B cell (primary cell): ENCODE results near the gene HIPK2. TPM values are rescaled to one million over a fixed set of nuclear protein-coding genes. Genes with fewer than 3 reads are reported as not detected.

Source experiments
- ATAC-seq: fragments of 200-7000 bp; cut with Tn5 transposase; one replicate; pipeline ENCODE4 v1.10.0; 2021; ENCODE audit warnings: low read depth, mild to moderate bottlenecking, moderate number of reproducible peaks, moderate library complexity
- CTCF ChIA-PET: fragments of 350-600 bp; sonication (Branson Sonifier 250); formaldehyde crosslinking; loops from one replicate; lab custom pipeline; 2021; ENCODE audit warnings: antibody characterized with exemption, inconsistent platforms; lab: Charles Lee
- POLR2A ChIA-PET: fragments of 350-600 bp; sonication (Branson Sonifier 250); formaldehyde crosslinking; loops from one replicate; lab custom pipeline; 2021; ENCODE audit warnings: antibody characterized with exemption; lab: Charles Lee
- DNase-seq: peaks from one replicate; pipeline ENCODE4 v3.0.0; 2013
- H2AFZ ChIP-seq: 2 replicates; pipeline ENCODE4 v1.6.1; 2012; ENCODE audit warnings: mild to moderate bottlenecking, low read depth, low read length; ENCODE audit not compliant: insufficient read depth, poor library complexity, severe bottlenecking
- H3K27ac ChIP-seq, 2 donors: 1 replicate in 1 of 2; 2 replicates in 1 of 2; pipeline ENCODE4 v1.5.1; 2012 to 2013; ENCODE audit warnings: low read length in 2 of 2, mild to moderate bottlenecking in 2 of 2, moderate library complexity in 1 of 2
- H3K27me3 ChIP-seq, 4 experiments: fragments of 200-600 bp in 1 of 4; sonication (generic) in 1 of 4; replicated peaks in 1 of 4; 1 replicate in 2 of 4; 2 replicates in 2 of 4; pipeline versions ENCODE4 v1.6.1 to v1.7.0; 2013 to 2016; ENCODE audit warnings: low read length in 3 of 4, mild to moderate bottlenecking in 2 of 4, mixed read lengths in 1 of 4, moderate library complexity in 1 of 4; ENCODE audit not compliant: insufficient read depth in 4 of 4, control insufficient read depth in 3 of 4; ENCODE audit errors: control extremely low read depth in 1 of 4
- H3K36me3 ChIP-seq, 2 experiments: replicated peaks in 1 of 2; 1 replicate in 1 of 2; 2 replicates in 1 of 2; pipeline versions ENCODE4 v1.6.1 to v1.7.1; 2013; ENCODE audit warnings: low read length in 1 of 2; ENCODE audit not compliant: insufficient read depth in 2 of 2, control insufficient read depth in 1 of 2; ENCODE audit errors: control extremely low read depth in 1 of 2, extremely low read depth in 1 of 2
- H3K4me1 ChIP-seq, 2 donors: fragments of 200-600 bp in 1 of 2; sonication (generic) in 1 of 2; 1 replicate in 1 of 2; 2 replicates in 1 of 2; pipeline versions ENCODE4 v1.5.1 to v1.6.1; 2013 to 2017; ENCODE audit warnings: low read length in 2 of 2; ENCODE audit not compliant: control insufficient read depth in 2 of 2, insufficient read depth in 2 of 2
- H3K4me2 ChIP-seq: replicated peaks from 2 replicates; pipeline ENCODE3; 2012; ENCODE audit warnings: mild to moderate bottlenecking, low read depth, low read length; ENCODE audit not compliant: poor library complexity, severe bottlenecking
- H3K4me3 ChIP-seq, 5 experiments: fragments of 200-600 bp in 1 of 5; sonication (generic) in 1 of 5; 1 replicate in 3 of 5; 2 replicates in 2 of 5; pipeline versions ENCODE4 v1.5.1 to v1.7.0; 2011 to 2016; ENCODE audit warnings: low read length in 4 of 5, mild to moderate bottlenecking in 4 of 5, low read depth in 2 of 5, control low read depth in 1 of 5, moderate library complexity in 1 of 5; ENCODE audit not compliant: insufficient read depth in 1 of 5; ENCODE audit errors: control extremely low read depth in 1 of 5, extremely low read depth in 1 of 5
- H3K79me2 ChIP-seq: fragments of 200-600 bp; sonication (generic); one replicate; pipeline ENCODE4 v1.6.0; 2016; ENCODE audit warnings: low read length; ENCODE audit not compliant: control insufficient read depth, insufficient read depth
- H3K9ac ChIP-seq: fragments of 200-600 bp; sonication (generic); 2 replicates; pipeline ENCODE4 v1.6.1; 2017; ENCODE audit warnings: mild to moderate bottlenecking, low read length, moderate library complexity
- H3K9me3 ChIP-seq, 3 donors: one replicate each; pipeline versions ENCODE4 v1.6.1 to v1.7.1; 2013; ENCODE audit warnings: low read length in 2 of 3; ENCODE audit not compliant: control insufficient read depth in 2 of 3, insufficient read depth in 1 of 3; ENCODE audit errors: control extremely low read depth in 1 of 3
- H4K20me1 ChIP-seq: 2 replicates; pipeline ENCODE4 v1.6.0; 2012; ENCODE audit warnings: mild to moderate bottlenecking, low read length; ENCODE audit not compliant: insufficient read depth, control insufficient read depth, poor library complexity, severe bottlenecking
- H3K27ac Mint-ChIP-seq: one replicate; pipeline ENCODE4 v1.8.0; 2021; ENCODE audit warnings: mixed read lengths
- H3K27me3 Mint-ChIP-seq: one replicate; pipeline ENCODE4 v1.8.0; 2021; ENCODE audit warnings: mixed read lengths
- H3K4me1 Mint-ChIP-seq: one replicate; pipeline ENCODE4 v1.8.0; 2021; ENCODE audit warnings: mixed read lengths
- H3K4me3 Mint-ChIP-seq: one replicate; pipeline ENCODE4 v1.8.0; 2021; ENCODE audit warnings: mixed read lengths
- H3K9me3 Mint-ChIP-seq: one replicate; pipeline ENCODE4 v1.8.0; 2022; ENCODE audit warnings: mixed read lengths; ENCODE audit not compliant: insufficient read depth
- CTCF ChIP-seq: fragments of 200-600 bp; IDR thresholded peaks from one replicate; pipeline ENCODE4 v1.8.0; 2022; ENCODE audit warnings: antibody characterized with exemption, mild to moderate bottlenecking
- EZH2 ChIP-seq: IDR thresholded peaks from 2 replicates; pipeline ENCODE4 v1.6.1; 2012; ENCODE audit warnings: borderline replicate concordance, low read depth, mild to moderate bottlenecking, moderate library complexity, low read length; ENCODE audit not compliant: insufficient read depth, poor library complexity, severe bottlenecking
- WGBS: methylation state at CpG from one replicate; pipeline ENCODE4 v1.1.5; 2013; ENCODE audit warnings: missing lambda C conversion rate; ENCODE audit not compliant: insufficient coverage; 5-methylcytosine and 5-hydroxymethylcytosine counted together
- intact Hi-C: fragments of 100-400 bp; cut with micrococcal nuclease; formaldehyde crosslinking; loops from one replicate; pipeline ENCODE4 v1.10.0; 2022
- polyA plus RNA-seq: library from polyadenylated mRNA; depleted of rRNA; stranded (reverse); fragments of >200 nt; gene quantifications from 2 replicates; pipeline ENCODE4 v1.2.3, GENCODE V29; 2012
- total RNA-seq, 2 donors: library from RNA; stranded (reverse); fragments of 120-200 nt in 1 of 2; gene quantifications; 1 replicate in 1 of 2; 2 replicates in 1 of 2; pipeline versions ENCODE4 v1.2.3 to v1.2.4, GENCODE V29; 2013 to 2022

Gene HIPK2
- total and polyA plus RNA-seq, 2 donors (not counting 1 experiment from before 2014, with no cell fraction given) = 6.8 to 58.2 TPM

GRCh38 chr7:139804571-139804970 is 26.8 kb upstream of the HIPK2 start:
- Histone ChIP-seq H3K9ac (no peak overlapping the region), H3K4me2 (no peak overlapping the region), H3K4me1 (no peaks in the 10 kb centered on the region), H3K79me2 (no peaks in the 10 kb centered on the region), H3K4me3 (no peak overlapping the region), H2AFZ (no peak overlapping the region), H3K9me3 (peaks cover 0 to 21% (median 8%) of the 10 kb centered on the region in 3 donors), H3K27ac (no peak overlapping the region), H4K20me1 (no peaks in the 10 kb centered on the region), H3K36me3 (no peaks in the 10 kb centered on the region), H3K27me3 (no peaks in the 10 kb centered on the region)
- CTCF ChIA-PET = no interaction called here
- WGBS = no CpG with 5 or more reads among the region's 1 CpG
- Mint-ChIP-seq H3K4me3 (no peak overlapping the region), H3K9me3 (peaks cover 8% of the 10 kb centered on the region), H3K27me3 (peaks cover 8% of the 10 kb centered on the region), H3K27ac (no peak overlapping the region), H3K4me1 (peaks cover 2% of the 10 kb centered on the region)
- ATAC-seq (no peak), DNase-seq (no peak)
- intact Hi-C loops = no loop called here
- POLR2A ChIA-PET = no interaction called here
- no peak for TF ChIP-seq EZH2
- no peak for TF ChIP-seq CTCF

GRCh38 chr7:139799586-139799985 is 21.8 kb upstream of the HIPK2 start:
- WGBS = 46% methylated on average over 2 of the region's 2 CpGs
- Mint-ChIP-seq H3K4me1 (peaks cover 11% of the 10 kb centered on the region), H3K27ac (no peak overlapping the region), H3K9me3 (peaks cover 8% of the 10 kb centered on the region), H3K27me3 (no peaks in the 10 kb centered on the region), H3K4me3 (no peak overlapping the region)
- H3K4me1 ChIP-seq = no peaks in the 10 kb centered on the region
- H4K20me1 ChIP-seq = no peaks in the 10 kb centered on the region
- intact Hi-C loops = no loop called here
- no peaks in the 10 kb centered on the region for H3K27me3 ChIP-seq
- H3K4me2 ChIP-seq = no peak overlapping the region
- H3K79me2 ChIP-seq = no peaks in the 10 kb centered on the region
- TF ChIP-seq EZH2 (no peak), CTCF (no peak)
- POLR2A ChIA-PET = interaction anchor here (0.7 kb wide), 1 partner anchor 153 kb away, joined by 5 read pairs; no protein-coding TSS in a partner anchor
- DNase-seq (no peak), ATAC-seq (no peak)
- no peak overlapping the region for H3K4me3 ChIP-seq
- H3K36me3 ChIP-seq = no peaks in the 10 kb centered on the region
- no peak overlapping the region for H3K27ac ChIP-seq
- CTCF ChIA-PET = interaction anchor here (0.6 to 1.1 kb wide), 2 partner anchors 19 to 302 kb away, joined by 3 to 4 read pairs; no protein-coding TSS in a partner anchor
- no peak overlapping the region for H2AFZ ChIP-seq
- no peak overlapping the region for H3K9ac ChIP-seq
- H3K9me3 ChIP-seq = peaks cover 2 to 12% (median 8%) of the 10 kb centered on the region in 3 donors
